ENCODE measurements around the gene SPSB3.
A peak's percentile ranks its signal among the peaks of the same experiment; 100 is the strongest.

The SPSB3 gene

GRCh38 chr16:1782408-1783264, at the start of gene SPSB3, which contains the start of gene NUBP2:
SPSB3 (minus strand) TSS chr16:1782571; CDS start chr16:1781483, 1,088 bp downstream.
NUBP2 (plus strand) TSS chr16:1782960; CDS start chr16:1783021, 61 bp downstream.
- peak; percentile 99 for DNase-seq (ENCODE audit: low read depth, low spot score)

DNA sequence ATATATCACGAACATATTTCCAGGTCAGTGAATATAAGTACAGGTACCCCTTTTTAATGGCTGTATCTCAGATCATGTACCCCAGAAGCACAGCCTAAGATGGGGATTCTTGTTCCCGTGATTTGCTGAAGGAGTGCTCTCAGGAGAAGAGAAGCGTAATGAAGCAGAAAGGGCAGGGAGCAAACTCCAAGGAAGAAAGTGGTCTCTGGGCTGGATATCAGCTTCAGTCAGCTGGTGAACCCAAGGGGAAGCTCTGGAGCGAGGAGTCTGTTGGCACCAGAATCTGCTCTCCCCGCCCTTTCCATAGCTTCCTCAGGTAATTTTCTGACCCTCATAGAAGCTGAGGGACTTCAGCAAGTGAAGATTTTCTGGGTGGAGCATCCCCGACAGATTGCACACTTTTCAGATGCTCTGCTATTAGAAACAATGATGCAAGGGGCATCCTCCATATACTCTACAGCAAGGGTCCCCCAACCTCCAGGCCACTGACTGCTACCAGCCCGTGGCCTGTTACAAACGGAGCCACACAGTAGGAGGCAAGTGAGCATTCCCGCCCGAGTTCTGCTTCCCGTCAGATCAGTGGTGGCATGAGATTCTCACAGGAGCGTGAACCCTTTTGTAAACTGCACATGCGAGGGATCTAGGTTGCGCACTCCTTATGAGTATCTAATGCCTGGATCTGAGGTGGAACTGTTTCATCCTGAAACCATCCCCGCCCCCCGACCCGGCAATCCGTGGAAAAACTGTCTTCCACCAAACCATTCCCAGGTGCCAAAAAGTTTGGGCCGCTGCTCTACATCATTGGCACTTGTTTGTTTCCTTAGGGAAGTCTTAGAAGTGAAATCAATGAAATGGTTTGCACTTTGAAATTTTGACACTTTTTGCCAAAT, 49.1 kb upstream of the SPSB3 start:
- DNase-seq (ENCODE audit: low read depth, low spot score), result no peak

DNA sequence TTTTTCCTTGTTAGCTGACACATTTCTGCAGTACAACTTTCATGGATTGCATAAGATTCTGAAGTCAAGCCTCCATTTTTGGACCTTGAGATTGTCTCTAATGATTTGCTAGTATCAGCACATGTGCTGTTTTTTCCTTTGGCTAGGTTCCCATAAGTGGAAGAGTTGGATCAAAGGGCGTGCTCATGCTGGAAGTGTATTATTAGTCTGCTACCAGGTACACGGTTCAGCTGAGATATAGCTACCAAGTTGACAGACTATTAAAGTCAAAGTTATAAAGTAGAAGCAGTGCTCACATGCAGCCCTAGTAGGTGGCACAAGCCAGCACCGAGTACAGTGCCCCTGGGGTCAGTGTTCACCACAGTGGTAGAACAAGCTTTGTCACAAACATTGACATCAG, 47.8 kb upstream of the SPSB3 start:
- DNase-seq (ENCODE audit: low read depth, low spot score), result no peak

GRCh38 chr16:1828645-1829410, 46.5 kb upstream of the SPSB3 start:
- DNase-seq (ENCODE audit: low read depth, low spot score), result no peak

DNA sequence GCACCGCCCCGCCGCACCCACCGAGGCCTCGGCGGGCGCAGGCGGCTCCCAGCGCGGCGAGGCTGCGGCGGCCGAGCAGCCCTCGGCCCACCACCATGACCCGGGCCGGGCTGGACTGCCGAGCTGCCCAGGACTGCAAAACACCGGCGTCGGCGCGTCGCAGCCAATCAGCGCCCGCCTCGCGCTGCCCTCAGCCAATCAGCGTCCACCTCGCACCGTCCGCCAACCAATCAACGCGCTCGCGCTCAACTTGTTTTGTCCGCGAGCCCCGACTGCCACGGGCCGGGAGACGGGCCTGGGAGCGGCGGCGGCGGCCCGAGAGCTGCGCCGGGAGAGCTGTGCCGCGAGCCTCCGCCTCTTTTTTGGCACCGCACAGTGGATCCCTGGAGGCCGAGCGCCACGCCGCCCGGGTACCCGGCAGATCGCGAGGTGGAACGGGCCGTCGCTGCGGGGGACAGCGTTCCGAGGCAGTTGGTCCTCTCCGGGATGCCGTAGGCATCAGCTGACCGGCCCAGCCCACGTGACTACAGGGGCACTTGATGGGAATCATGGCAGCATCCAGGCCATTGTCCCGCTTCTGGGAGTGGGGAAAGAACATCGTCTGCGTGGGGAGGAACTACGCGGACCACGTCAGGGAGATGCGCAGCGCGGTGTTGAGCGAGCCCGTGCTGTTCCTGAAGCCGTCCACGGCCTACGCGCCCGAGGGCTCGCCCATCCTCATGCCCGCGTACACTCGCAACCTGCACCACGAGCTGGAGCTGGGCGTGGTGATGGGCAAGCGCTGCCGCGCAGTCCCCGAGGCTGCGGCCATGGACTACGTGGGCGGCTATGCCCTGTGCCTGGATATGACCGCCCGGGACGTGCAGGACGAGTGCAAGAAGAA, 44.6 kb upstream of the SPSB3 start, which contains the start of the genes FAHD1 and HAGH:
Gene FAHD1, plus strand, starts transcription at position 516 of the 883 bp plus-strand sequence. Its CDS starts 33 bp downstream, at position 549.
Gene HAGH, minus strand, starts transcription at position 135 of the 883 bp plus-strand sequence. Its CDS starts 38 bp downstream, at position 97.
- DNase-seq (ENCODE audit: low read depth, low spot score), result no peak

DNA sequence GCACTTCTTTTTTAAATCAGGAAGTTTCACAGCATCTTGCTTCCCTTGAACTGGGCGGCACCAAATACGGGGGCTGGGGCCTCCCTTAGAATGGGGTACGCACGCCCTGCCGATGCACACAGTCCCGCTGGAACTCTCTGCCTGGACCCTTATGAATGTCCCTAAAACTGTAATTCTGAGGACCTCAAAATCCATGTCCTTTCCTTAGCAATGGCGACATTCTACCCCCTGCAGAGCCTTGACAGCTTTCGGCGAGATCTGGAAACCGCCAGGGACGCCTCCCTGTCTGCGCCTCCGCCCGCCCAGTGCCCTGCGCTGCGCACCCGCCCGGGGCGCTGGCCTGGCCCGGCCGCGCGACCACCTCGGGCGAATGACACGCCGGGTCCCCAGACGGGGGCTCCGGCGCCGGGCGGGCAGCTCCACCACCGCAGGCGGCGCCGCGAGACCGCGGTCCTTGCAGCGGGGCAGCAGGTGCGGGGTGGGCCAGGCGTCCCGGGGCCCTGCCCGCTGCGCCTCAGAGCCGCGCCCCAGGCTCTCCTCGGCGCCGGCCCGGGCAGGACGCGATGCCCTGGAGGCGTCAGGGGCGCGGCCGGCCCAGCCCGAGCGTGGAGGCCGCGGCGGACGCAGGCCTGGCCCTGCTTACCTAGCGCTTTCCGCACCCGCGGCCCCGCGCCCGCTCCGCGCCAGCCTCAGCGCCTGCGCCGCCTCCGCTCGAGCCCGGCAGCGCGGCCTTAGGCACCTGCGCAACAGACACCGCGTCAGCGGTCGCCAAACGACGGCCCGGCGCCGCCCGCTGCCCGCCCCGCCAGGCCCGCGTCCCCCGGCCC, 43.7 kb upstream of the SPSB3 start:
- DNase-seq (ENCODE audit: low read depth, low spot score), result no peak

GRCh38 chr16:1825381-1825863, 43.1 kb upstream of the SPSB3 start:
- DNase-seq (ENCODE audit: low read depth, low spot score), result no peak

DNA sequence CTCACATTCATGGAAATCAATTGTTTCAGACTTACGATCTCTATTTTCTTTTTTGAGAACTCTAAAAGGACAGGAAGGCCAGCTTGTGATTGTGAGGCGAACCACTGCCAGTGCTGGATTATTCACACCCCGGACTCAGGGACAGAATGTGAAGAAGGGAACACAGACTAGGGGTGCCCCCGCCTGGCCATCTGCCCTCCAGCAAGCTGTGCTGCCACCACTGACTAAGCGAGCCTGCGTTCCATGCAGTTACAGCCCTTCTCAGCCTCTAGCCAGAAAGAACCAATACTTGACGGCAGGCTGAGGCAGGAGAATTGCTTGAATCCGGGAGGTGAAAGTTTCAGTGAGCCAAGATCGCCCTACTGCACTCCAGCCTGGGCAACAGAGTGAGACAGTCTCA, 41.5 kb upstream of the SPSB3 start:
- DNase-seq (ENCODE audit: low read depth, low spot score), result no peak

DNA sequence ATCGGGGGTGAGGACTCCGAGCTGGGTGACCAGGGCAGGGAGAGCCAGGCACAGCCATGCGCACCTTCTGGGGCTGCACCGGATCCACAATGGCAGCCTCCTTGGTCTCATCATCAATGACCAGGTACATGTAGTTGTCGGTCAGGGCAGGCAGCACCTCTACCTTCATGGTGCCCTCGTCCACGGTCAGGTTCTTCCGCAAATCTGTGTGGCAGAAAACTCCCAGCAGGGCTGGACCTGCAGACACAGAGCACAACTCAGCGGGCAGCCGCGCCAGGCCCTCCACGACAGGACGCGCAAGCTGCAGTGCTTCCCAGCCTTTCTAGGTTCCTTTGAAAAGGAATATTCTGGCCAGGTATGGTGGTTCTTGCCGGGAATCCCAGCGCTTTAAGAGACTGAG, 40.4 kb upstream of the SPSB3 start:
- no peak for DNase-seq (ENCODE audit: low read depth, low spot score)

GRCh38 chr16:1821861-1822611, 39.7 kb upstream of the SPSB3 start:
- DNase-seq (ENCODE audit: low read depth, low spot score), result no peak

GRCh38 chr16:1820946-1821290, 38.5 kb upstream of the SPSB3 start:
- DNase-seq (ENCODE audit: low read depth, low spot score), result no peak

GRCh38 chr16:1820096-1820945, 38.0 kb upstream of the SPSB3 start:
- DNase-seq (ENCODE audit: low read depth, low spot score), result no peak

- no peak for DNase-seq (ENCODE audit: low read depth, low spot score)
Observed at GRCh38 chr16:1819611-1820010, 37.2 kb upstream of the SPSB3 start.

DNA sequence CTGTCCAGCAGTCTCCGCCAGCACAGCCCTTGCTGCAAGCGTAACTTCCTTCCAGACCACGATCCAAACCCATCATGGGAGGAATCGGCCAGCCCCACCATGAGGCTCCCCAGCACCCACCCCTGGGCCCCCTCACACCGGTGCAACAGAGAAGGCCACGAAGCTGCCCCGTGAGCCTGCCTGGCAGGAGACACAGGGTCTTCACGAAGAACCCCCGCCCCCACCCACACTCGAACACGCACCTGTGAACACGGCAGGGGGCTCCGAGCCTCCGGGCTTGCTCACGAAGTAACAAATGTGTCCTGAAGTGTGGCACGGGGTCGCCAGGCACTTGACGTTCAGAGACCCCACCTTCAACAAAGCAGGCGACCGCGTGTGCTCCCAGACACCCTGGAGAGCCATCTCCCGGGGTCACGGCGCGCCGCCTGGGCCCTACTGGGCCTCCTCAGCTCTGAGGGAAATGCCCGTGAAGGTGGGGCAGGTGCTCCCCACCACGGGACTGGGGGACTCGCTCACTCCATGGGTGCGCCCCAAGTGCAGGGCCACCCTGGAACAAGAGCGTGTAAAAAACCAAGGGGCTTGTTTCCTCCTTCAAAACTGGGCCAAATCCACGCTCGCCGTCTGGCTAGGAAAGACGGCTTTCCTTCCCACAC, 36.6 kb upstream of the SPSB3 start:
- no peak for DNase-seq (ENCODE audit: low read depth, low spot score)

GRCh38 chr16:1818204-1818872, 36.0 kb upstream of the SPSB3 start:
- no peak for DNase-seq (ENCODE audit: low read depth, low spot score)

DNA sequence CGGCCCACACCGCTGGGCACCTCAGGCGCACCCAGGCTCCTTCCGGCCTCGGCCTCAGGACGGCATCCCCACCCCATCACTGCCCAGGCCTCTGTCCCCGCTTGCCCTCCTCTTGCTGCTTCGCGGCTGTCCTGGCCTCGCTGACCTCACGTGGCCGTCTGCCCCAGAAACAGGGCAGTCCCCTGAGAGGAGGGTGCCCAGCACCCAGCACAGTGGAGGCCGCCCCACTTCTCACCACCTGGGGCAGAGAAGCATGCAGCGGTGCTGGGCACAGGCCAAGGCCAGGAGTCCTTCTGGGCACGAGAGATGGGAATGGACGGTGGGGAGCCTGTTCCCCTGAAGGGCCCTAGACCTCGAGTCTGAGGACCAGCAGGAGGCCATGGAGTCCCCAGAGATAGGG, 35.3 kb upstream of the SPSB3 start:
- no peak for DNase-seq (ENCODE audit: low read depth, low spot score)

DNA sequence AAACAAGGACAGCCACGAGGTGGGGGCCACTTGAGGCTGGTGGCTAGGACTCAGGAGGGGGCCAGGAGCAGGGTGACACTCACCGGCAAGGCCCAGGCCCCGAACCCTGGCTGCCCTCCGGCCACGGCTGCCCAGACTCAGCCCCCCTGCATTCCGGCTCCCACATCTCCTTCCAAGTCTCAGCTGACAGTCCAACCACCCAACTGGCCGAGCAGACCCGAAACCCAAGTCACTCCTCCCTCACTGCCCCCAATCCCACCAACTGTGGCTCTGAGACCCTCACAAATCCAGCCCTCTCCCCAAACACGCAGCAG, 34.9 kb upstream of the SPSB3 start:
- DNase-seq (ENCODE audit: low read depth, low spot score), result no peak
